Neural progenitor cell (in vitro differentiated cells): ENCODE results near the gene NFATC1. TPM values are rescaled to one million over a fixed set of nuclear protein-coding genes. Genes with fewer than 3 reads are reported as not detected.

Experiments
- DNase-seq: peaks from one replicate; pipeline ENCODE4 v3.0.0-alpha.2; 2016; ENCODE audit warnings: low spot score
- H2AFZ ChIP-seq: fragments of 200-600 bp; sonication (generic); replicated peaks from 2 replicates; pipeline ENCODE4 v1.6.1; 2016; ENCODE audit warnings: antibody characterized with exemption
- H3F3A ChIP-seq: fragments of 200-600 bp; sonication (generic); 2 replicates; pipeline ENCODE4 v1.6.1; 2016; ENCODE audit warnings: antibody characterized with exemption, low read depth
- H3K27ac ChIP-seq: fragments of 200-600 bp; sonication (generic); 2 replicates; pipeline ENCODE4 v1.5.1; 2016; ENCODE audit warnings: mild to moderate bottlenecking
- H3K27me3 ChIP-seq: fragments of 200-600 bp; sonication (generic); 2 replicates; pipeline ENCODE4 v1.6.1; 2016; ENCODE audit warnings: mild to moderate bottlenecking, moderate library complexity
- H3K36me3 ChIP-seq: fragments of 200-600 bp; sonication (generic); 2 replicates; pipeline ENCODE4 v1.5.1; 2016
- H3K4me1 ChIP-seq: fragments of 200-600 bp; sonication (generic); 2 replicates; pipeline ENCODE4 v1.6.1; 2016; ENCODE audit warnings: mixed run types
- H3K4me2 ChIP-seq: fragments of 200-600 bp; sonication (generic); 2 replicates; pipeline ENCODE4 v1.6.1; 2016
- H3K4me3 ChIP-seq: fragments of 200-600 bp; sonication (generic); 2 replicates; pipeline ENCODE4 v1.5.1; 2016
- H3K79me2 ChIP-seq: fragments of 200-600 bp; sonication (generic); 2 replicates; pipeline ENCODE4 v1.6.1; 2016; ENCODE audit warnings: low read depth
- H3K9ac ChIP-seq: fragments of 200-600 bp; sonication (generic); 2 replicates; pipeline ENCODE4 v1.6.1; 2016
- H3K9me3 ChIP-seq: fragments of 200-600 bp; sonication (generic); 2 replicates; pipeline ENCODE4 v1.5.1; 2016; ENCODE audit warnings: low read depth
- H4K20me1 ChIP-seq: fragments of 200-600 bp; sonication (generic); 2 replicates; pipeline ENCODE4 v1.6.1; 2016; ENCODE audit warnings: low read depth
- H3K27ac Mint-ChIP-seq: 3 replicates; pipeline ENCODE4 v1.8.0; 2021; ENCODE audit warnings: mixed read lengths
- H3K27me3 Mint-ChIP-seq: 2 replicates; pipeline ENCODE4 v1.8.0; 2022; ENCODE audit warnings: low read depth, mild to moderate bottlenecking, inconsistent platforms, moderate library complexity, mixed read lengths; ENCODE audit not compliant: insufficient read depth
- H3K36me3 Mint-ChIP-seq: 3 replicates; pipeline ENCODE4 v1.8.0; 2021; ENCODE audit warnings: mixed read lengths
- H3K4me1 Mint-ChIP-seq: 3 replicates; pipeline ENCODE4 v1.8.0; 2021; ENCODE audit warnings: mixed read lengths
- H3K4me3 Mint-ChIP-seq: 3 replicates; pipeline ENCODE4 v1.8.0; 2021; ENCODE audit warnings: mild to moderate bottlenecking, moderate library complexity, mixed read lengths
- H3K9me3 Mint-ChIP-seq: 3 replicates; pipeline ENCODE4 v1.8.0; 2020; ENCODE audit warnings: mixed read lengths
- EZH2 ChIP-seq: fragments of 200-600 bp; sonication (generic); IDR thresholded peaks from 2 replicates; pipeline ENCODE4 v1.6.1; 2017; ENCODE audit warnings: antibody characterized with exemption, mild to moderate bottlenecking, moderate library complexity
- EZH2phosphoT487 ChIP-seq: fragments of 200-600 bp; sonication (generic); IDR thresholded peaks from 2 replicates; pipeline ENCODE4 v1.6.1; 2017; ENCODE audit warnings: antibody characterized with exemption
- total RNA-seq: library from RNA; depleted of rRNA; stranded (reverse); fragments of >200 nt; gene quantifications from 2 replicates; pipeline ENCODE4 v1.2.3, GENCODE V29; 2015; ENCODE audit warnings: low replicate concordance
- TF ChIP-seq, protein P1 (sequence below): fragments of 200-600 bp; sonication (generic); IDR thresholded peaks from 2 replicates; pipeline ENCODE4 v1.5.1; 2017; ENCODE audit warnings: antibody characterized with exemption, mild to moderate bottlenecking

The NFATC1 gene
- total RNA-seq, 1 donor from 2014 or later, result 2.3 TPM

DNA sequence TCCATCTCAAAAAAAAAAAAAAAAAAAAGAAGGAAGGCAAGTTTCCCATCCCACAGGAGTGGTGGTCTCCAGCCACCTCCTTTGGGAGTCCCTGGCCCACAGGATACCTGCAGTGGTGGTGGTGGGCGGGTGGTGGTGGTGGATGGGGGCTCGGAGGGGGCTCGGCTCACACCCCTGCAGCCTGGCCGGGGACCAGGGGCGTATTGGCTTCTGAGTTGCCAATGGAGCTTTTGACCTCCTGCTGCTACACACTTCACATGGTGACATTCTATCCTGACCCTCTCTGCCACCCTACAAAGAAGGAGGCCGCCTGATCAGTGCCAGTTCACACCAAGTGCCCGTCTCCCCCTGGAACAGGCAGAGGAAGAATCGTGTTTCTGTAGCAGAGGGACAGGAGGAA lies 119.6 kb downstream of the NFATC1 start:
- H2AFZ ChIP-seq, result no peak overlapping the region
- H3K9me3 Mint-ChIP-seq, result no peaks in the 10 kb centered on the region
- no peaks in the 10 kb centered on the region for H3K4me1 ChIP-seq
- no peak overlapping the region for H3K4me3 Mint-ChIP-seq
- no peak overlapping the region for H3K27ac ChIP-seq
- TF ChIP-seq EZH2phosphoT487 (no peak), EZH2 (no peak)
- TF ChIP-seq, protein P1, sequence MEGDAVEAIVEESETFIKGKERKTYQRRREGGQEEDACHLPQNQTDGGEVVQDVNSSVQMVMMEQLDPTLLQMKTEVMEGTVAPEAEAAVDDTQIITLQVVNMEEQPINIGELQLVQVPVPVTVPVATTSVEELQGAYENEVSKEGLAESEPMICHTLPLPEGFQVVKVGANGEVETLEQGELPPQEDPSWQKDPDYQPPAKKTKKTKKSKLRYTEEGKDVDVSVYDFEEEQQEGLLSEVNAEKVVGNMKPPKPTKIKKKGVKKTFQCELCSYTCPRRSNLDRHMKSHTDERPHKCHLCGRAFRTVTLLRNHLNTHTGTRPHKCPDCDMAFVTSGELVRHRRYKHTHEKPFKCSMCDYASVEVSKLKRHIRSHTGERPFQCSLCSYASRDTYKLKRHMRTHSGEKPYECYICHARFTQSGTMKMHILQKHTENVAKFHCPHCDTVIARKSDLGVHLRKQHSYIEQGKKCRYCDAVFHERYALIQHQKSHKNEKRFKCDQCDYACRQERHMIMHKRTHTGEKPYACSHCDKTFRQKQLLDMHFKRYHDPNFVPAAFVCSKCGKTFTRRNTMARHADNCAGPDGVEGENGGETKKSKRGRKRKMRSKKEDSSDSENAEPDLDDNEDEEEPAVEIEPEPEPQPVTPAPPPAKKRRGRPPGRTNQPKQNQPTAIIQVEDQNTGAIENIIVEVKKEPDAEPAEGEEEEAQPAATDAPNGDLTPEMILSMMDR, result no peak
- H3K36me3 ChIP-seq, result no peaks in the 10 kb centered on the region
- no peaks in the 10 kb centered on the region for H3K79me2 ChIP-seq
- no peak overlapping the region for H3K27ac Mint-ChIP-seq
- peaks cover 5% of the 10 kb centered on the region for H3K4me1 Mint-ChIP-seq
- no peaks in the 10 kb centered on the region for H3K9me3 ChIP-seq
- peaks cover 2% of the 10 kb centered on the region for H3K27me3 Mint-ChIP-seq
- H3K9ac ChIP-seq, result no peak overlapping the region
- H3F3A ChIP-seq, result no peaks in the 10 kb centered on the region
- H3K4me2 ChIP-seq, result no peak overlapping the region
- no peak overlapping the region for H3K4me3 ChIP-seq
- H4K20me1 ChIP-seq, result no peaks in the 10 kb centered on the region
- no peak for DNase-seq
- no peaks in the 10 kb centered on the region for H3K27me3 ChIP-seq
- no peaks in the 10 kb centered on the region for H3K36me3 Mint-ChIP-seq

GRCh38 chr18:79515944-79516351 lies 120.2 kb downstream of the NFATC1 start:
- H3K27ac ChIP-seq, result no peak overlapping the region
- H2AFZ ChIP-seq, result no peak overlapping the region
- H3K36me3 ChIP-seq, result no peaks in the 10 kb centered on the region
- H3K79me2 ChIP-seq, result no peaks in the 10 kb centered on the region
- TF ChIP-seq, protein P1, result no peak
- TF ChIP-seq EZH2, result no peak
- TF ChIP-seq EZH2phosphoT487, result no peak
- peaks cover 2% of the 10 kb centered on the region for H3K27me3 Mint-ChIP-seq
- no peaks in the 10 kb centered on the region for H3F3A ChIP-seq
- no peaks in the 10 kb centered on the region for H4K20me1 ChIP-seq
- no peak overlapping the region for H3K4me3 ChIP-seq
- no peak overlapping the region for H3K9ac ChIP-seq
- no peak overlapping the region for H3K4me2 ChIP-seq
- H3K4me1 Mint-ChIP-seq, result peaks cover 6% of the 10 kb centered on the region
- no peak for DNase-seq
- no peak overlapping the region for H3K27ac Mint-ChIP-seq
- H3K4me1 ChIP-seq, result no peaks in the 10 kb centered on the region
- no peaks in the 10 kb centered on the region for H3K27me3 ChIP-seq
- H3K9me3 ChIP-seq, result no peaks in the 10 kb centered on the region
- no peaks in the 10 kb centered on the region for H3K36me3 Mint-ChIP-seq
- H3K9me3 Mint-ChIP-seq, result no peaks in the 10 kb centered on the region
- no peak overlapping the region for H3K4me3 Mint-ChIP-seq

DNA sequence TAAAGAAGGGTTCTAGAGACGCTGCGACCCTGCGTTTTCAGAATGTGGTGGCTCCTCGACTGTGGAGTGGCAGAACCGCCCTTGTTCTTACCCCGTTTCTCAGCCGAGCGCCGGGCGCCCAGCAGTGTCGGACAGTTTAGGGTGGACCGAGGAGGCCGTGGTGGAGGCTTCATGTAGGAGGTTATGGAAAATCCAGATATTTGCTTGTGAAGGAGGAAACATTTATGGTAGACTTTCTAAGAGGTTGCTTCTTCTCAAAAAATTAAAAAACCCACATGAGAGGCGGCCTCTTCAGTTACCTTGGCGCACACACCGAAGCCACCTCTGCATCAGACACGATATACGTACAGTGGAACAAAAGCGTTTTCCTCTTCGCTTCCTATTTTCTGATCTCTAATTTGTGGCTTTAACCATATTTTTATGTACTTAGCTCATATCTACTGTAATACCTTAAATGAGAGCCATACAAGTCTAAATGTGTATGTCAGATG lies 120.8 kb downstream of the NFATC1 start:
- no peaks in the 10 kb centered on the region for H3K36me3 ChIP-seq
- peaks cover 2% of the 10 kb centered on the region for H3K27me3 Mint-ChIP-seq
- H3K4me2 ChIP-seq, result no peak overlapping the region
- H3K9me3 Mint-ChIP-seq, result no peaks in the 10 kb centered on the region
- no peaks in the 10 kb centered on the region for H3F3A ChIP-seq
- H3K36me3 Mint-ChIP-seq, result no peaks in the 10 kb centered on the region
- no peaks in the 10 kb centered on the region for H4K20me1 ChIP-seq
- H2AFZ ChIP-seq, result no peak overlapping the region
- H3K9me3 ChIP-seq, result no peaks in the 10 kb centered on the region
- H3K4me3 Mint-ChIP-seq, result no peak overlapping the region
- no peak overlapping the region for H3K27ac Mint-ChIP-seq
- no peak overlapping the region for H3K27ac ChIP-seq
- H3K4me3 ChIP-seq, result no peak overlapping the region
- no peaks in the 10 kb centered on the region for H3K27me3 ChIP-seq
- H3K4me1 ChIP-seq, result no peaks in the 10 kb centered on the region
- no peaks in the 10 kb centered on the region for H3K79me2 ChIP-seq
- TF ChIP-seq EZH2phosphoT487 (no peak), EZH2 (no peak)
- TF ChIP-seq, protein P1, result no peak
- peaks cover 6% of the 10 kb centered on the region for H3K4me1 Mint-ChIP-seq
- no peak overlapping the region for H3K9ac ChIP-seq
- DNase-seq, result no peak
